Measurements from ENCODE around the gene ENPEP.

The ENPEP gene

GRCh38 chr4:110589297-110589696, 113.3 kb downstream of the ENPEP start:
- Histone ChIP-seq H3K27ac (ENCODE audit: low read depth, low read length) (no peak overlapping the region), H3K4me3 (ENCODE audit: insufficient read depth, low read length, poor library complexity, severe bottlenecking) (no peak overlapping the region), H4K20me1 (ENCODE audit: low read depth, low read length) (no peaks in the 10 kb centered on the region), H3F3A (ENCODE audit: insufficient read depth) (no peaks in the 10 kb centered on the region), H3K27me3 (ENCODE audit: low read length) (no peaks in the 10 kb centered on the region), H3K36me3 (ENCODE audit: low read length) (no peaks in the 10 kb centered on the region), H2AFZ (ENCODE audit: low read depth, low read length, severe bottlenecking) (no peak overlapping the region), H3K9me2 (replicated peaks; ENCODE audit: insufficient read depth, low read length) (no peaks in the 10 kb centered on the region), H3K4me2 (ENCODE audit: low read depth, low read length, poor library complexity, severe bottlenecking) (no peak overlapping the region), H3K9ac (ENCODE audit: low read length) (no peak overlapping the region), H3K9me3 (ENCODE audit: insufficient read depth, low read length) (no peaks in the 10 kb centered on the region), H3K79me2 (ENCODE audit: insufficient read depth, low read length) (no peaks in the 10 kb centered on the region)
- TF ChIP-seq CTCF (IDR thresholded peaks at IDR 0.05; ENCODE audit: insufficient read depth, low read length, poor library complexity, severe bottlenecking) (no peak), EZH2phosphoT487 (conservative IDR thresholded peaks at IDR 0.05; ENCODE audit: low read length) (no peak)

GRCh38 chr4:110595583-110595982, 119.6 kb downstream of the ENPEP start:
- no peaks in the 10 kb centered on the region for H4K20me1 ChIP-seq (ENCODE audit: low read depth, low read length)
- no peak for TF ChIP-seq EZH2phosphoT487 (conservative IDR thresholded peaks at IDR 0.05; ENCODE audit: low read length)
- no peak for TF ChIP-seq CTCF (IDR thresholded peaks at IDR 0.05; ENCODE audit: insufficient read depth, low read length, poor library complexity, severe bottlenecking)
- no peak overlapping the region for H2AFZ ChIP-seq (ENCODE audit: low read depth, low read length, severe bottlenecking)
- no peaks in the 10 kb centered on the region for H3K9me2 ChIP-seq (replicated peaks; ENCODE audit: insufficient read depth, low read length)
- no peak overlapping the region for H3K4me2 ChIP-seq (ENCODE audit: low read depth, low read length, poor library complexity, severe bottlenecking)
- no peaks in the 10 kb centered on the region for H3K36me3 ChIP-seq (ENCODE audit: low read length)
- no peak overlapping the region for H3K27ac ChIP-seq (ENCODE audit: low read depth, low read length)
- H3K4me3 ChIP-seq (ENCODE audit: insufficient read depth, low read length, poor library complexity, severe bottlenecking): no peak overlapping the region
- H3K79me2 ChIP-seq (ENCODE audit: insufficient read depth, low read length): no peaks in the 10 kb centered on the region
- H3K9me3 ChIP-seq (ENCODE audit: insufficient read depth, low read length): no peaks in the 10 kb centered on the region
- H3F3A ChIP-seq (ENCODE audit: insufficient read depth): no peaks in the 10 kb centered on the region
- H3K9ac ChIP-seq (ENCODE audit: low read length): no peak overlapping the region
- no peaks in the 10 kb centered on the region for H3K27me3 ChIP-seq (ENCODE audit: low read length)

- no peak for TF ChIP-seq CTCF (IDR thresholded peaks at IDR 0.05; ENCODE audit: insufficient read depth, low read length, poor library complexity, severe bottlenecking)
- no peak for TF ChIP-seq EZH2phosphoT487 (conservative IDR thresholded peaks at IDR 0.05; ENCODE audit: low read length)
- Histone ChIP-seq H3K4me2 (ENCODE audit: low read depth, low read length, poor library complexity, severe bottlenecking) (no peak overlapping the region), H3K27ac (ENCODE audit: low read depth, low read length) (no peak overlapping the region), H4K20me1 (ENCODE audit: low read depth, low read length) (no peaks in the 10 kb centered on the region), H3K79me2 (ENCODE audit: insufficient read depth, low read length) (no peaks in the 10 kb centered on the region), H3K9me3 (ENCODE audit: insufficient read depth, low read length) (no peaks in the 10 kb centered on the region), H3K4me3 (ENCODE audit: insufficient read depth, low read length, poor library complexity, severe bottlenecking) (no peak overlapping the region), H2AFZ (ENCODE audit: low read depth, low read length, severe bottlenecking) (no peak overlapping the region), H3K9me2 (replicated peaks; ENCODE audit: insufficient read depth, low read length) (no peaks in the 10 kb centered on the region), H3K9ac (ENCODE audit: low read length) (no peak overlapping the region), H3F3A (ENCODE audit: insufficient read depth) (no peaks in the 10 kb centered on the region), H3K27me3 (ENCODE audit: low read length) (no peaks in the 10 kb centered on the region), H3K36me3 (ENCODE audit: low read length) (no peaks in the 10 kb centered on the region)
These were observed 120.5 kb downstream of the ENPEP start for GRCh38 chr4:110596431-110596830.

All from SU-DHL-6 (cell line).